HUDEP-2 (cell line): Measurements from ENCODE around the gene ZNF565.
"Not testable (repeated sequence)": the region's sequence is repeated elsewhere in the genome, so short reads cannot be mapped to it uniquely, and the experiment has no call there.

Experiments used
- DNase-seq, 76 experiments: peaks; one replicate each; lab custom pipeline; 2025; ENCODE audit not compliant: unreplicated experiment in 76 of 76; lab: John Stamatoyannopoulos, UW

ZNF565 gene

DNA sequence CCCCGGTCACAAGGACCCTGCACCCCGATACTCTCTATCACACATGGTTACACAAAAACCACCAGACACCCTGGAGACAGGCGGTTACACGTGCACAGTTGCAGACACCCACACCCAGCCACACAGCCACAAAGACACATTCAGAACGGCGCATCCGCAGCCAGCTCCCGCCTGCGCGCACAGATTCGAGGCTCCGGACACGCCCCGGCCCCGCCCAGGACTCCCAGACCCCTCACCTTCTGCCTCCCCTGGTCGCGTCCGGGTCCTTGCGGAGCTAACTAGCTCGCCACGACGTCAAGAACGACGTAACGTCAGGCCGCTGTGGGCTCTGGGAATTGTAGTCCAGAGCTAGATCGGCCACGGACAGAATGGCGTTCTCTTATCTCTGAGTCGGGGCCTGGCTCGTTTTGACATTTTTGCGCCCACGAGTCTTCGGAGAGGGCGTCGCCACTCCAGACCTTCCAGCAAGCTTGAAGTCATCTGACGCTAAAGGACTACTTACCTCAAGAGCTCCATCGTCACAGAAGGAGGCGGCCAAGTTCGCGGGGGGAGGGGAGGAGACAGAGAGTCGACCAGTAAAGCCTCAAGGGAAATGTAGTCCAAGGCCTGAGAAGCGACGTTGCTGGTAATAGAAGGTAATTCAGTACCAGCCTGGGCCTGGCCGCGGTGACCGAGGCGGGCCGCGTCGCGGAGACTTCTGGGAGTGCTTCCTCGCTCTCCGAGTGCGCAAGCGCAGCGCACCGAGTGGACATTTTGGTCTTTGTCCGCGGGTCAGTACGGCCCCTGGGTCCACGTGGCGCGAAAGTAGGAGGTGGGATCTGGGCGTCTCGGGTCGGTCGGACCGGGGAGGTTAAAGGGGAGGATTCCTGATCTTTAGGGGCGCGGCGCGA is at the start of gene ZNF565, which contains the start of gene ZNF146:
ZNF565 (minus strand) TSS at position 280 of the 890 bp plus-strand sequence. CDS start 12,680 bp downstream, outside the sequence.
ZNF146 (plus strand) TSS at position 721 of the 890 bp plus-strand sequence. CDS start 21,335 bp downstream, outside the sequence.
- DNase-seq: peak; percentile 84 to 100 (median 98)

DNA sequence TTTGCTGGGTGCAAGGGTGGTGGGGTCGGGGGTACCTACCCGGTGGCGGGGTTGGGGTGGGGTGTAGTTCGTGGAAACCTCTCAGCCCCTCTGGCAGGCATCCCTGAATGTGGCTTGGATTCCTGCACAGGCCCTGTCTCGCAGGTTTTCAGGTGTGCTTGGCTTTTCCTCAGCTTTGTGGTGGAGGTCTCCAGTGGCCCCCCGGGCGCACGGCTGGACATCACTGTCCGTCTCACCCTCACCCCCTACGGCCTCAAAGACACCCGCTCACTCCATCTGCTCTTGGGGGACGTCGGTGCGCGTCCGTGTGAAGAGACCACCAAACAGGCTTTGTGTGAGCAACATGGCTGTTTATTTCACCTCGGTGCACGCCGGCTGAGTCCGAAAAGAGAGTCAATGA is 44.7 kb upstream of the ZNF565 start:
- no peak for DNase-seq

- DNase-seq: no peak
Observed at GRCh38 chr19:36258028-36258875, 43.8 kb upstream of the ZNF565 start.

DNA sequence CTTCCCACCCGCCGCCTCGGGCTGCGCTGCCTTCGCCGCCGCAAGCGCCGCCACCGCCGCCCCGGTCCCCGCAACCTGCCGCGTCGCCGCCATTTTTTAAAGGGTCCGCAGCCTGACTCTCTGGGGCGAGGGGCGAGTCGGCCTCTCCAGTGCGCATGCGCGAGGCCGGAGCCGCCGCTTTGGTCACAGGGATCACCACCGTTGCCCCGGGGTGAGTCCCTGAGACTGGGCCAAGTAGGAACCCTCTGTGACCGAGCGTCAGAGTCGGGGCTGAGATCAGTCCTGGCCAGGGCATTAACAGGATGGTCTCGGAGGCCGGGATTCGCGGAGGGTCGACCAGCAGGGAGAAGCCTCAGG is 43.0 kb upstream of the ZNF565 start:
- DNase-seq: no peak

GRCh38 chr19:36256853-36257519 is 42.5 kb upstream of the ZNF565 start:
- DNase-seq: no peak

DNA sequence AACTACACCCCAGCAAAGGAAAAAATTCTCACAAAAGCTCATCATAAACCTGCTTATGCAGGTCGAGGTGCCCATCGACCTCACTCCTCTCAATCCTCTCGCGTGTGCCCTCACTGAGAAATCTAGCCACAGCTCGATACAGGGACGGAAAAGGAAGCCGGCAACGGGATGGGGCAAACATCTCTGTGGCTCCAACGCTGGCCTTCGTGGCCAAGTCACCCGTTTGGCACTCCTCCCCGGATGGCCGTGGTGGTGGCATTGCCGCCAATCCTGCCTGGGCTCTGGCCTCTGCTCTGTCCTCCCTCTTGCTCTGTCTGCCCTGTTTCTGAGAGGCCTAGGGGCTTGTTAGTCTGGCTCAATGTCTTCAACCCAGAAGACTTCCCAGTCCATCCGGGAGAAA is 41.6 kb upstream of the ZNF565 start:
- no peak for DNase-seq

DNA sequence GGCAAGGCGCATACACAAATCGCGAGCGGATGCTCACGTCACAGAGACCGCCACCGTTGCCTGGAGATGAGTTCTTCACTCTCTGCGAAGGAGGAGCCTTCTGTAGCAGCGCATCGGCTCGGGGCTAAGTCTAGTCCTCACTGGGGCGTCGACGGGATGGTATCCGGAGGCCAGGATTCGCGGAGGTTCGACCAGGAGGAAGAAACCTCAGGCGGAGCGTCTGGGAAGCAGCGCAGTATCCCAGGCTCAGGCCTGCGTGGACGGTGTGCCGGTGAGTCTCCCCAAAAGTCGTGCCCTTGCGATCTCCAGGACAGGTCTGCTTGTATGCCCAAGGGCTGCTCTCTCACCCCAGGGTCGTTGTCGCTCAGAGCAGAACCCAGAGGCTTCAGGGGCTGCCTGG is 40.9 kb upstream of the ZNF565 start:
- no peak for DNase-seq

DNA sequence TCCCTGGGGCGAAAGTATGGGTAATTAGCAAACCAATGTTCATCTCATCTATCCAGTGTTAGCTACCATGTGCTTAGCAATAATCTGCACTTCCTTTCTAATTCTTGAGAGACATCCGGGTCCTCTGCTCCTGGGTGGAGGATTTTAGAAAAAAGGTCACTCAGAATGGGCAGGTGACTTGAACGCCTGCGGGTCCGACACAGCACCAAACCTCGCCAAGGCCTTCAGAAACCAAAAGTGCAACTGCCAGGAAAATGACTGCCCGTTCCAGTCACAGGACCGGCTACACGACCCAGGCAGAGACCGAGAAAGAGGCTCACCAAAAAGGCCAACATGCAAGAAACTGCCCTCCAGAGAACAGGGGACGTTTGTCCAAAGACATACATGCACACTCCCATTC is 40.4 kb upstream of the ZNF565 start:
- DNase-seq: no peak

DNA sequence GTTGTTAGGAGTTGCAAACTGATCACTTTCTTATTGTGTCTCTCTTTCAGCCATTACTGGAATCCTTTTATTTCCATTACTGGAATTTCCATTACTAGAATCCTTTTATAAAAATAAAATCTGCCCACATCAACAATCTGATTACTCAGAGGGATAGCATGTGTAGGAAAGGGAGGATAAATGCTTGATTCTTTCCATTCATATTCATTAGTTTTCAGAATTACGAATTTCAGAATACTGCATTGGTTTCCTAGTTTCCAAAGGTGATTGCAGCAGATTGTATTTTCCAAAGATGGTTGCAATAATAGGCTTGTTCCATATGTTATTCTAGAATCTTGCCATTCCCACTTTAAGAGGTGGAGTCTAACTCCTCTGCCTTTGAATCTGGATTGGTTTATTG is 37.6 kb upstream of the ZNF565 start:
- no peak for DNase-seq

- no peak for DNase-seq
Observed at GRCh38 chr19:36246006-36246481, 31.6 kb upstream of the ZNF565 start.

GRCh38 chr19:36245210-36246005 is 30.9 kb upstream of the ZNF565 start:
- DNase-seq: no peak

DNA sequence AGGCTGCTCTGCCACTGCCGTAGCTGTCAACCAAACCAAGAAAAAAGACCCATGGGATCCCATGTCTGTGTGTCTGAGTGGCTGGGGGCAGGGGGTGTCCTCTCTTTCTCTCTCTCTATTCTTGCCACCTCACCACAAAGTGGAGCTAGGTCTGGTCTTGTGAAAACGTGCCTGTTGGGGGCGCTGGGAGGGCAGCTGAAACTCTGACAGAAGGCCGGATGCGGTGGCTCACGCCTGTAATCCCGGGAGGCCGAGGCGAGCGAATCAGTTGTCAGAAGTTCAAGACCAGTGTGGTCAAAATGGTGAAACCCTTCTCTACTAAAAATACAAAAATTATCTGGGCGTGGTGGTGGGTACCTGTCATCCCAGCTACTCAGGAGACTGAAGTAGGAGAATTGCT is 29.6 kb upstream of the ZNF565 start:
- DNase-seq: no peak

DNA sequence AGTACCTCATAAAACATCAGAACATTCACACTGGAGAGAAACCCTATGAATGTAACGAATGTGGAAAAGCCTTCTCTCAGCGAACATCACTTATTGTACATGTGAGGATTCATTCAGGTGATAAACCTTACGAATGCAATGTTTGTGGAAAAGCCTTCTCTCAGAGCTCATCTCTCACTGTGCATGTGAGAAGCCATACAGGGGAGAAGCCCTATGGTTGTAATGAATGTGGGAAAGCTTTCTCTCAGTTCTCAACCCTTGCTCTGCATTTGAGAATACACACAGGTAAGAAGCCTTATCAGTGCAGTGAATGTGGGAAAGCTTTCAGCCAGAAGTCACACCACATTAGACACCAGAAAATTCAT is 22.5 kb upstream of the ZNF565 start:
- DNase-seq: no peak

DNA sequence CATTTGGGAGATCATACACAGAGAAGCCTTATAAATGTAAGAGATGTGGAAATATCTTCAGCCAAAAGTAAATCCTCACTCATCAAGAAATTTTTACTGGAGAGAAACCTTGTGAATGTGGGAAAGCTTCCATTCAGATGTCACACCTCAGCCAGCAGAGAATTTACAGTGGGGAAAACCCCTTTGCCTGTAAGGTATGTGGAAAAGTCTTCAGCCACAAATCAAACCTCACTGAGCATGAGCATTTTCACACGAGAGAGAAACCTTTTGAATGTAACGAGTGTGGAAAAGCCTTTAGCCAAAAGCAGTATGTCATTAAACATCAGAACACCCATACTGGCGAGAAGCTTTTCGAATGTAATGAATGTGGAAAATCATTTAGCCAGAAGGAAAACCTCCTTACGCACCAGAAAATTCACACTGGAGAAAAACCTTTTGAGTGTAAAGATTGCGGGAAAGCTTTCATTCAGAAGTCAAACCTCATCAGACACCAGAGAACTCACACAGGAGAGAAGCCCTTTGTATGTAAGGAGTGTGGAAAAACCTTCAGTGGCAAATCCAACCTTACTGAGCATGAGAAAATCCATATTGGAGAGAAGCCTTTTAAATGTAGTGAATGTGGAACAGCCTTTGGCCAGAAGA is 22.0 kb upstream of the ZNF565 start:
- DNase-seq: no peak

DNA sequence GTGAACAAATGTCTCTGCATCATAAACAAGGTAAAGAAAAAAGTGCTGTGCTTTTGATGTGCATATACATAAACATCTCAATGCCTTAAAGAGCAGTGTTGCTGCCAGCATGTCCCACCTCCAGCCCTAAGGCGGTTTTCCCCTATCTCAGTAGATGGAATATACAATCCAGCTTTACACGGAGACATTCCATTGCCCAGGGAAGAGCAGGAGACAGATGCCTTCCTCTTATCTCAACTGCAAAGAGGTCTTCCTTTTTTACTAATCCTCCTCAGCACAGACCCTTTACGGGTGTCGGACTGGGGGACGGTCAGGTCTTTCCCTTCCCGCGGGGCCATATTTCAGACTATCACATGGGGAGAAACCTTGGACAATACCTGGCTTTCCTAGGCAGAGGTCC is 19.2 kb upstream of the ZNF565 start:
- DNase-seq: not testable (repeated sequence)

DNA sequence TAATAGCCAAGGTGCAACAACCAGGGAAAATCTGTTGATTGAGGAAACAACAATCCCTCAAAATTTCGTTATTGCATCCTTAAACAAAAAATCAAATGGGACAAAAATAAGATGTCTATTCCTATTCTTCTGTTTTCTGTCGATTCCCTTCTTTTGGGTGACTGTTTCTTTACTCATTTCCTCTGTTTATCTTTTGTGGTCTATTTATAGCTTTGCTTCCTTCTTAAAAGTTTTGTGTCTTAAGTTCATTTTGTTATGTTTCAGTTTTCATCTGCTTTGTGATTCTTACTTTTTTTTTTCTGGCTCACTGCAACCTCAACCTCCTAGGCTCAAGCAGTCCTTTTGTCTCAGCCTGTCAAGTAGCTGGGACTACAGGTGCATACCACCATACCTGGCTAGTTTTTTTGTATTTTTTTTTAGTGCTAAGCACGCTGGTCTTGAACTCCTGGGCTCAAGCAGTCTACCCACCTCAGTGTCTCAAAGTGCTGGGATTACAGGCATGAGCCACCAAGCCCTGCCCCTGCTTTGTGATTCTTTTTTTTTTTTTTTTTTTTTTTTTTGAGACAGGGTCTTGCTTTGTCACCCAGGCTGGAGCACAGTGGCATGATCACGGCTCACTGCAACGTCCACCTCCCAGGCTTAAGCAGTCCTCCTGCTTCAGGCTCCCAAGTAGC is 10.9 kb upstream of the ZNF565 start:
- no peak for DNase-seq

DNA sequence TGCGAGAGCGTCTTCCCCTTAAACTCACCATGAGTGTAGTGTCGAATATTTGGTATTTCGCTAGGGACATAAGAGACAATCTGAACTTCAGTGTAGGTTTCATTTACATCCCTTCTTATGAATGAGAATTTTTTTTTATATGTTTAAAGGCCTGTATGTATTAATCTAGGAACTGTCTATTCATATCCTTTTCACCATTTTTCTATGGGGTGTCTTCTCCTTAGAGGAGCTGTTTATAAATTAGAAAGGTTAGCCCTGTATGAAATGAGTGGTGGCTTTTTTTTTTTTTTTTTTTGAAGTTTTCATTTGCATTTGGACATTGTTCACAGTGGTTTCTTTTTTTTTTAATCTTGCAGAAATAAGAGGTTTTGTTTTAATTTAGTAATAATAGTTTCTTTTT is 8.0 kb upstream of the ZNF565 start:
- DNase-seq: no peak

- DNase-seq: no peak
Observed at GRCh38 chr19:36221474-36221873, 7.0 kb upstream of the ZNF565 start.
